ENCODE measurements around the gene SMOC2.

GRCh38 chr6:168585441-168585840, 144.5 kb downstream of the SMOC2 start:
- TF ChIP-seq CTCF (IDR thresholded peaks at IDR 0.05) (no peak), POLR2A (IDR thresholded peaks at IDR 0.05) (no peak), EP300 (IDR thresholded peaks at IDR 0.05) (no peak)
